HG03066 (cell line): ENCODE measurements around the gene BEND6.
"Not testable (repeated sequence)": the region's sequence is repeated elsewhere in the genome, so short reads cannot be mapped to it uniquely, and the experiment has no call there.

ENCODE experiments used
- ATAC-seq: cut with Tn5 transposase; IDR thresholded peaks from one replicate; pipeline ENCODE4 v1.9.1; 2021; ENCODE audit warnings: low read depth; ENCODE audit not compliant: unreplicated experiment

BEND6 gene

DNA sequence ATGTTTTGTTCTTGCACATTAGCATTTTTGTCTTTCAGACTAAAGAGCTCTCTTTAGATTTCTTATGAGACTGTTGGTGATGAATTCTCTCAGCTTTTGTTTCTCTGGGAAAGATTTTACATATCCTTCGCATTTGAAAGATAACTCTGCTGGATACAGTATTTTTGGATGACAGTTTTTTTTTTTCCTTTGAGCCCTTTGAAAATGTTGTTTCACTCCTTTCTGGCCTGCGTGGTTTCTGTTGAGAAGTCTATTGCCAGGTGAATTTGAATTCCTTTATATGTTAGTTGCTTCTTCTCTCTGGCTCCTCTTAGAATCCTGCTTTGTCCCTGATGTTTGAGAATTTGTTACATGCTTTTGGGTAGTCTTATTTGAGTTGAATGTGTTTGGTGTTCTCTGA, 69.4 kb downstream of the BEND6 start:
- no peak for ATAC-seq

DNA sequence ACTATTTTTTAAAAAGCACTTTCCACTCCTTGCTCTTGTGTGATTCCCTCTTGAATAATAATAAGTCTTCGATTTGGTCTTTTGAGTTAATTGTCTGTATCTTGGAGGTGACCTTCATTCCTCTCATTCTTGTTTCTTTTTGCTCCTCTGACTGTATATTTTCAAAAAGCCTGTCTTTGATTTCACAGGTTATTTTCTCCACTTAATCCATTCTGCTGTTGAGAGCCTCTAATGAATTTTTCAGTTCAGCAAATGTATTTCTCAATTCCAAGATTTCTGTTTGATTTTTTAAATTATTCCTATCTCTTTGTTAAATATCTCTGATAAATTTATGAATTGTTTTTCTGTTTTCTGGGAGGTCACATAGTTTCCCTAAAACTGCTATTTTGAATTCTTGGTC, 69.9 kb downstream of the BEND6 start:
- ATAC-seq, result no peak

DNA sequence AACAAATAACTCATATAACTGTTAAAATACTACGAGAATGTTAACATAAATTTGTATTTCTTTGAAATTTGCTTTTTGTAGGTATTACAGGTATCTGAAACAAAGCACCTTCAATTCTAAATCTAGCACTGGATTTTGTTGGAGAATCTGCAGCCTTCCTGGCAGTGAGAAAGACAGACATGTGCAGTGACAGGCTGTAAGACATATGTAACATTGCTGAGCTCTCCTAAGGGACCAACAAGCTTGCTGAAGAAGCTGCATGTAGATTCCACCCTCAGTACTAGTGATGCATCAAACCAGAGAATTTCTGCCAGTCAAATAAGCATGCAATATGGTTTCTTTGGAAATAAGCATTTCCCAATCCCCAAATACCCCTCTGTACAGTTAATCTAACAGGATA, 71.1 kb downstream of the BEND6 start:
- no peak for ATAC-seq

DNA sequence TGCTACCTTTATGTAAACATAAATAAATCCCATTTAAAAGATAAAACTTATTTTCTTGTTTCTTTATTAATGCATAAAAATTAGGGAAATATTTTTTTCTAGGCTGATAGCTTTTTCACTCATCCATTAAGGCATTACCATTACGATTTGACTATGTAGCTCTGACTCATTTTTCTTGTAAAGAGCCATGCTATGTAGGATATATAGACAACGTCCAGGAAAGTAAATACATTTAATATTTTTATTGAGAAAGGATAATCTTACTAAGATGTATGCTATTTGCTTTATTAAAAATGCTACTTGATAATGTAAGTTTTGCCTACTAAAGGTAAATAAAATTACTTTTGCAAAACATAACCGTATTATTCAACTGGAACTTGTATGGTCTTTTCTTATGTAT, 72.4 kb downstream of the BEND6 start:
- no peak for ATAC-seq

DNA sequence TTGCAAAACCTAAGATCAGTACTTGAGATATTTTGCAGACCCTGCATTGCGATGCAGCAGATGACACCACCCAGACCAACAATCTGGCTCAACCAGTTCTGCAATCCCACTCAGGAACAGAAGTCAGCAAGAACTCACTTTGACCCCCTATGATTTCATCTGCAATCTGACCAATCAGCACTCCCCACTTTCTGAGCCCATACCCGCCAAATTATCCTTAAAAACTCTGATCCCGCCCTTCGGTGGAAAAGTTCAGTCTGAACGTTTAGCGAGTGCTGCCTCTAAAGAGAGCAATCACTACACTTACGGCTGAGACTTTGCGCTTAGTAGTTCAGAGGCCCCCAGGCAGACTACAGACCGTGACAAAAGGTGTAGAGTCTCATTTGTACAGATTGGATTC, 74.3 kb downstream of the BEND6 start:
- no peak for ATAC-seq

DNA sequence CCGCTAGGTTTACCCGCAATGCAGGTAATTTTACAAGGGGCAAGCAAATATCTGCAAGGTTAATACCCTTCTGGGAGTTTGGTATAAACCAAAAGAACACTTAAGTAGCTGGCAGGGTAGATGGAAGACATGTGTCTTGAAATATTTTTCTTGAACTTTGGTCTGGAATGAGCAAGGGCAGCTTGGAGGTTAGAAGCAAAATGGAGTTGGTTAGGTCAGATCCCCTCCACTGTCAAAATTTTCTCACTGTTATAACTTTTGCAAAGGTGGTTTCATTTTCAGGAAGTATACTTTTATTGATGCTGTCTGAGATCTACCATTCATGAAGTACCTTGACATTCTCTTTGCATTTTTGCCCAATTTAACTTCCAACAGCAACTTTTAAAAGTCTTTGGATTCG, 78.3 kb downstream of the BEND6 start:
- ATAC-seq, result no peak

DNA sequence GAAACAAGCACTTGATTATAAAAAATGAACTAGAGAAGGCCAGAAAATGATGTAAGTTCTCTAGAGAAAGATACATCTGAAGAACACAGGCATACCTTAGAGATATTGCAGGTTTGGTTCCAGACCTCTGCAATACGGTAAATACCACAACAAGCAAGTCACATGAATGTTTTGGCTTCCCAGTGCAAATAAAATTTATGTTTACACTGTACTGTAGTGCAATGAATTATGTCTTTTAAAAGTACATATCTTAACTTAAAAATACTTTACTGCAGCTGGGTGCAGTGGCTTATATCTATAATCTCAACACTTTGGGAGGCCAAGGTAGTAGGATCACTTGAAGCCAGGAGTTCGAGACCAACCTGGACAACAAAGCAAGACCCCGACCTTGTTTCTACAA, 80.6 kb downstream of the BEND6 start:
- ATAC-seq, result no peak

DNA sequence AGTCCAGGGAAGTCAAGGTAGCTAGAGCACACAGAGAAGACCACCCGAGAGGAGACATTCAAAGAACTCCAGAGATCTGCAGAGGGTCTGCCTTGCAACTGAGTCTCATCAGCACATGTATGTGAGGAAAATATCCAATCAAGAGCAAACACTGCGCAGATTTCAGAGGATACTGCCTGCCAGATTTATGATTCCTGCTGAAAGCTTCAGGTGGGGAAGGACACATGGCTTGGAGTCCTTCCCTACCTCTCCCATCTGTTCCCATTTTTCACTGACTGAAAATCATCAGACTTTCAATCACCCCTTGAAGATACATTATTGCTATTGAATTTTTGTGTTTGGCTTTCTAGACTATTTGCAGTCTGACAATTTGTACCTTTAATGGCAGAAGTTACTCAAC, 84.0 kb downstream of the BEND6 start:
- no peak for ATAC-seq

DNA sequence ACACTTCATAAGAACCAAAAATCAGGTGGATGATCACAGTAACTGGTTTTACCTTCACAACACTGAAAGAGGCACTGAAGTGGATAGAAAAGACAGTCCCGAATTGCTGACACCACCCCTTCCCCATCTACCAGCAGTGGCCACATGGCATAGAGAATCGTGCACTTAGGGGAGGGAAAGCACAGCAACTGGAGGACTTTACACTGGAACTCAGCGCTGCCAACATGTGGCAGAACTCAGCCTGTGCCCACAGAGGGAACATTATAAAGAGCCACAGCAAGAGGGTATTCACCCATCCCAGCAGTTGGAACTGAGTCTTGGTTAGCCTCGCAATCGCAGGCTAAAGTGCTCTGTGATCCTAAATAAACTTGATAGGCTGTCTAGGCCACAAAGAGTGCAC, 85.1 kb downstream of the BEND6 start:
- no peak for ATAC-seq

DNA sequence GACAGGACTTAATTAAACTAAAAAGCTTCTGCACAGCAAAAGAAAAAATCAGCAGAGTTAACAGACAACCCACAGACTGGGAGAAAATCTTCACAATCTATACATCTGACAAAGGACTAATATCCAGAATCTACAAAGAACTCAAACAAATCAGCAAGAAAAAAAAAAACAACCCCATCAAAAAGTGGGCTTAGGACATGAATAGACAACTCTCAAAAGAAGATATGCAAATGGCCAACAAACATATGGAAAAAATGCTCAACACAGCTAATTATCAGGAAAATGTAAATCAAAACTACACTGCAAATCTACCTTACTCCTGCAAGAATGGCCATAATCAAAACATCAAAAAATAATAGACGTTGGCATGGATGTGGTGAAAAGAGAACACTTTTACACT, 89.2 kb downstream of the BEND6 start:
- ATAC-seq, result not testable (repeated sequence)

DNA sequence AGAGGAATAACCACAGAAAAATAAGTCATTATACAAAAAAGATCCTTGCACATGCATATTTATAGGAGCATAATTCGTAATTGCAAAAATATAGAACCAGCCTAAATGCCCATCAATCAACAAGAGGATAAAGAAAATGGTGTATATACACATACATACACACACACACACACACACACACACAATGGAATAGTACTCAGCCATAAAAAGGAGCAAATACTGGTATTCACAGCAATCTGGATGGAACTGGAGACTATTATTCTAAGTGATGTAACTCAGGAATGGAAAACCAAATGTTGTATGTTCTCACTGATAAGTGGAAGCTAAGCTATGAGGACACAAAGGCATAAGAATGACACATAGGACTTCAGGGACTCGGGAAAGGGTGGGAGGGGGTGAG, 89.7 kb downstream of the BEND6 start:
- no peak for ATAC-seq

DNA sequence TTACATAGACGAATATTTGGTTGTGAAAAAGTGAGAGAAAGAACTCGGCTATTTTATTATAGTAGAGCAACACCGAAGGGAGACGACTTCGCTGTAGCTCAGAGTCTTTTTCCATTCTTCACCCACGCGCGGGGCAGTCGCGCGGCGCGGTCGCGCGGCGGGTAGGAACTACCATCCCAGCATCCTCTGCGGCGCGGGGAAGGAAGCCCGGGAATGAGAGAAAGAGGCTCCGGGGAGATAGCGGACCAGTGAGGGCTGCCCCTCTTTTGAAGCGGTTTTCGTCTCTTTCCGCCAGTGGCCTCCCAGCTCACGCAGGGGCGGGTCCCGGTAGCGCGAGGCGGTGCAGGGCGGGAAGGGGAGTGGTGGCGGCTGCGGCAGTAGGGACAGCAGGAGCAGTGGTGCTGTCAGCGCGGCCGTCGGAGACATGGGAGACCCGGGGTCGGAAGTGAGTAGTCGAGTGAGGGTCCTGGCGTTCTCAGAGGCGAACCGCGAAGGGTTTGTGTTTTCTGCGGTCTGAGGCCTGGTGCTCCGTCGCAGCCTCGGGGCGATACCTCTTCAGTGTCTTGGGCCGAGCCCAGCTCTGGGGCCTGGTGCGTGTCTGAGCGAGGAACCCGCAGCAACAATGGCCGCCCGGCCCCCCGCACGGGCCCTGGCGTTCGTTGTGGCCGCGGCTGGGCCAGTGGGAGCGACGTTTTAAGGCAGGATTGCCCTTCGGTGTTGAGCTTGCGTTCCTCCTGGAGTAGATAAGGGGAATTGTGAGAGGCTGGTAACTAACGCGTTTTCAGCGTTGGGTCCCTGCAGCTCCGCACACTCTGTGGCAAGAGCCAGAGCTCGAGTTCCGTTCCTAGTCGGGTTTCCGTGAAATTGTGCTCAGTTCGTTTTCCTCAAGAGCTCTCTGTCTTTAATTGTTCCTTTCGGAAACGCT, 91.7 kb downstream of the BEND6 start, which contains the start of gene KIAA1586:
Gene KIAA1586, plus strand, starts transcription at position 362 of the 925 bp plus-strand sequence. Its CDS starts 63 bp downstream, at position 425.
- ATAC-seq, result peak; percentile 94

DNA sequence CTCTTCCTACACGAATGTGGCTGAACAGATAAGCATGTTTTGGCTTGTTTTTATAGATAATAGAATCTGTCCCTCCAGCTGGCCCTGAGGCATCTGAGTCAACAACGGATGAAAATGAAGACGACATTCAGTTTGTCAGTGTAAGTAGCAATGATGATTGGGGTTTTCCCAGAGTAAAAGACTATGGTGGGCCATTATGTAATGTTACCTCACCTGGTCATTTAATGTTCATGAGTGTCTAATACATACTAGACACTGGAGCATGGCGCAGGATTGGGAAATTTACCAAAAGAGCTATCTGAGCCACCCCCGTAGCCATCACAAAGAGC, 92.3 kb downstream of the BEND6 start:
- peak; percentile 7 for ATAC-seq

DNA sequence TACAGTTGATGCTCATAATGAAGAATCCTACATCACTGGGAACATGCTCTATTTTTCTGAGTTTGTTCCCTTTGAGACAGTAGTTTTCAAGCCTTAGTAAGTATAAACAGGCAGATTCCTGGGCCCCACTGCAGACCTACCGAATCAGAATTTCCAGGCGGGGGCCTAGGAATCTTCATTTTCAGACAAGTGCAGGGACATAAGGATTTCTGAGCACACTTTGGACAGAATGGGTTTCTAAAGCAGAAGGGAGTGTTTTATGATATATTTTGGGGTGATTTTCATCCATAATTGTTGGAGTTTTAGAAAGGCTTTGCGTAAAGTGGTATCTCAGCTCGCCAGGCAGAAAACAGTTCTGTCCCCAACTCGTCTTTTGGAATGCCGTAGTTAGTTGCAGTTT, 93.0 kb downstream of the BEND6 start:
- not testable (repeated sequence) for ATAC-seq

DNA sequence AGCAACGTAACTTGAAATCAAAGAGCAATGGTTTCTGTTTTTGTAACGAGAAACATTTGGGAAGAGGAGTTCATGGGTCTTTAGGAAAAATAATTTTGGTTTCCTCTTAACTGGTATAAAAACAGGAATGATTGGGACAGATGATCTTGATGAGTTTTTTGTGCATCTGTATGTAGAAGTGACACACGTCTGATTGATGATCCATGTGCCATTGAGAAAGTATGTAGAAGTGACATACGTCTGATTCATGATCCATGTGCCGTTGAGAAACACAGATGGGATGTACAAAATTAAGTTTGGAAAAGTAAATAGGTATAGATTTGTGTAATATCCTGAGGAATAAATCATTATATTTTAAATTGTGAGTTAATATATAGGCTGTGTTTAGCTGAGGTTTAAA, 93.7 kb downstream of the BEND6 start:
- no peak for ATAC-seq

DNA sequence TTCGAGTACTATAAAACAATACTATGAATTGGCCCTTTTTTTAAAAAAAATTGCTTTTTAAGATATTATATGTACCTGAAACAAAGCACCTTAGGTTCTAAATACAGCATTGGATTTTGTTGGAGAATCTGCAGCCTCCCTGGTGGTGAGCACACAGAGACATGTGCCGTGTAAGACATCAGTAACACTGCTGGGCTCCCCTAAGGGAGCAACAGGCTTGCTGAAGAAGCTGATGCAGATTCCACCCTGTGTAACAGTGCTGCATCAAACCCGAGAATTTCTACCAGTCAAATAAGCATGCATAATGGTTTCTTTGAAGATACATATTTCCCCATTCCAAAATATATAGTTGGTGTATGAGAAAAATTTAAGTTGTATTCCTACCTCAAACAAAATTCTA, 108.9 kb downstream of the BEND6 start:
- no peak for ATAC-seq

DNA sequence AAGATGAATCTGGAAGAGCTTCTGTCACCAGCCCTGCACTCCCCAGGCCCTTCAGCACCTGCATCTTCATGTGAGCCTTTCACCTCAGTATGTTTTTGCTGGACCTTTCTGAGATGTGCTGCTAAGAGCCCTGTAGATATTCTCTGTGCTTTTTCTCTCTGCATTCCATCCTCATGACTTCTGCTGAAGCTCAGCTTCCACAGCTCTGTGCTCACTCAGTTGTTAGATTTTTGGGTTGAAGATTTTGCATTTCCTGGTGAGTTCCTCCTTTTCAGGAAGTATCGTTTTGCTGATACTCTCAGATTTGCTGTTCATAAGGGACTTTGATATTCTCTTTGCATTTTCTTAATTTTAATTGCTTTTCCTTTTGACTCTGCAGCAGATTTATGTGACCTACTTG, 109.9 kb downstream of the BEND6 start:
- no peak for ATAC-seq

DNA sequence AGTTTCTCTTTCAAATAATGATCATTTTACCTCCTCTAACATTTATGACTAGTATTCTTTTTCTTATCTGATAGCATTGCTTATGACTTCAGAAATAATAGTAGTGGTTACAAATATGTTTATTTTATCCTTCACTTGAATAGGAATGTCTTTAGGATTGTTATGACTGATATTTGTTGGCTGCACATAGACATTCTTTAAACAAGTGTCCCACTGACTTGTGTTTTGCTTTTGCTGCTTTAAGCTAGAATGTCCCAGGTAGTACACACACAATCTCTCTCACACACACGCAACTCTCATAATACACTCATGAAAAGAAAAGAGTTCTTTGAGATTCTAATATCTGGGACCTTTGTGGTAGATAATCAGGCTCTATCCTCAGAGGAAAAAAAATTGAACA, 113.2 kb downstream of the BEND6 start:
- ATAC-seq, result no peak

DNA sequence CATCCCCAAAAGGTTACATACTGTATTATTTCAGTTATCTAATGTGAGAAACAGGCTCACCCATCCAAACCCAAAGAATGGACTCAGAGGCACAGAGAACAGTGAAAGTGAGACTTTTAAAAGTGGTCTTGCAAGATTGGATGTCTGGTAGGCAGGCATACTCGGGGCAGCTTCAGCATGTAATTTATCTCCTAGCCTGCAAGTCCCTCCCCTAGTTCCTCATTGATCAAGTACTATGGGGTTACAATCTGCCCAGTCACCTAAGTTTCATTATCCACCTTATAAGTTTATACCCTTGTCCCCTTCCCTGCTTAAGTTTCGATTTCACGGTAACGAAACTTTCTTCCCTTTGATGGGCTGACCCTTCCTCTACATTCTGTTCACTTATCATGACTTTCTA, 114.3 kb downstream of the BEND6 start:
- no peak for ATAC-seq

DNA sequence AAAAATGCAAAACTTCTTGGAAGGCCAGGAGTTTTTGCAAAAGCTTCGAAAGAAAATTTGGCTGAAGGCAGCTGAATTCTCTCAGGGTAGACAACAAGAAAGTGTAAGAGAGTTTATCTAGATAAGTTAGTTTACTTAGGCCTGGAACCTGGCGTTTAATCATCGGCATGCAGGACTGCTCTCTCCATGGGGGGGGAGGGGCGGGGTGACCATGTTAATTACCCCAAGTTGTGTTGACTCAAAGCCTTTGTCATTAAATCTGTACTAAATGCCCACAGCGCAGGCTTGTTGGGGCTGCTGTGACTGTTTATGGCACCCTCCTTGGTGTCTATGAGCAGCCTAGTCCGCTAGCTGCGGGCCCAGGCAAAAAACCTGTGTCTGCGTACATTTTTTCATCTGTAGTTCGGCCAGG, 115.0 kb downstream of the BEND6 start:
- no peak for ATAC-seq

DNA sequence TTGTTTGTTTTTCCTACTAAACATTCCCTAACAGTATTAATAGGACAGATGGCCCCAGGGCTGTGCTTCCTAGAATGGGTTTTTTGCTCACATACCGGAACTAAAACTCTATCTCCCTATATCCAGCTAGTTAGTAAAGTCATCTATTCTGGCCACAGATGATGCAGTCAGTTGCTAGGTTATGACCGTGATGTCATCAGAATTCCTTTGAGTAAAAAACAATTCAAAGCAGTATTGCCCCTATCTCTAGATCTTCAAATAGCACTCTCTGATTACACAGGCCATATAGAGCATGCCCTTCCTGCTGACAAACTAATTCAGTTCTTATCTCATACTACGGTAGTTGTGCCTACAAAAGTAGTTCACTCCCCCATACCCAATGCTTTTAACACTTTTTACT, 117.2 kb downstream of the BEND6 start:
- ATAC-seq, result no peak

DNA sequence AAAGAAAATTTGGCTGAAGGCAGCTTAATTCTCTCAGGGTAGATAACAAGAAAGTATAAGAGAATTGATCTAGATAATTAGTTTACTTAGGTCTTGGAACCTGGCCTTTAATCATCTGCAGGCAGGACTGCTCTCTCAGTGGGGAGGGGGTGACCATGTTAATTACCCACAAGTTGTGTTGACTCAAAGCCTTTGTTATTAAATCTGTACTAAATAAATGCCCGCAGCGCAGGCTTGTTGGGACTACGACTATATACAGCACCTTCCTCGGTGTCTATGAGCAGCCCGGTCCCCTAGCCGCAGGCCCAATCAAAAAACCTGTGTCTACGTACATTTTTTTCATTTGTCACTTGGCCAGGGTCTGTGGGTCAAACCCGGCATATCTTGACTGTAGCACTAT, 119.5 kb downstream of the BEND6 start:
- ATAC-seq, result no peak

DNA sequence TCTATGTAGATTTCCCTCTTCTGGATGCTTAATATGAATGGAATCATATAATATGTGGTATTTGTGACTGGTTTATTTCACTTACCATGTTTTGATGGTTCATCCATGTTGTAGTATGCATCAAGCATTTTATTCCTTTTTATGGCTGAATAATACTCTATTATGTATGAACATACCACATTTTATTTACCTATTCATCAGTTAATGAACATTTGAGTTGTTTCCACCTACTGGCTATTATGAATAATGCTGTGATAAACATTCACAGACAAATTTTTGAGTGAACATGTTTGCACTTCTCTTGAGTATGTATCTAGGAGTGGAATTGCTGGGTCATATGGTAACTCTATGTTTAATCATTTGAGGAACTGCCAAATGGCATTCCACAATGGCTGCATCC, 120.2 kb downstream of the BEND6 start:
- no peak for ATAC-seq
